Choroid plexus epithelial cell (primary cell): ENCODE measurements around the gene TYMP.

Experiments
- DNase-seq: peaks from one replicate; pipeline ENCODE4 v3.0.0-alpha.2; 2010; ENCODE audit warnings: low read depth
- H3K4me3 ChIP-seq: 2 replicates; pipeline ENCODE4 v1.5.1; 2011; ENCODE audit warnings: low read depth, mild to moderate bottlenecking, control low read depth, low read length, moderate library complexity
- CTCF ChIP-seq: conservative IDR thresholded peaks from 2 replicates; pipeline ENCODE4 v1.5.1; 2011; ENCODE audit warnings: low read depth, mild to moderate bottlenecking, control low read depth, inconsistent platforms, low read length, moderate library complexity

Gene TYMP

GRCh38 chr22:50526108-50526833, 3.5 kb downstream of the TYMP start:
- DNase-seq, result peak; percentile 83
- peak; percentile 33 for TF ChIP-seq CTCF
- peak overlapping the region; percentile 84 for H3K4me3 ChIP-seq

- peak overlapping the region; percentile 84 for H3K4me3 ChIP-seq
- DNase-seq, result no peak
- TF ChIP-seq CTCF, result no peak
These were observed 4.0 kb downstream of the TYMP start for GRCh38 chr22:50525858-50526107.

GRCh38 chr22:50525104-50525857, 4.5 kb downstream of the TYMP start, which contains the start of gene SCO2:
TSS of gene SCO2 (minus strand) at chr22:50525598. CDS start at chr22:50524411, 1,187 bp downstream.
- peak; percentile 53 for TF ChIP-seq CTCF
- H3K4me3 ChIP-seq, result peak within 1 kb of the TSS; percentile 84
- peak; percentile 98 for DNase-seq

GRCh38 chr22:50524676-50525103, 5.1 kb downstream of the TYMP start:
- no peak for DNase-seq
- TF ChIP-seq CTCF, result no peak
- peak overlapping the region; percentile 84 for H3K4me3 ChIP-seq

GRCh38 chr22:50523806-50524675, 5.8 kb downstream of the TYMP start:
- H3K4me3 ChIP-seq, result peak overlapping the region; percentile 84
- TF ChIP-seq CTCF, result no peak
- no peak for DNase-seq

GRCh38 chr22:50523458-50523805, 6.4 kb downstream of the TYMP start:
- DNase-seq, result no peak
- no peak overlapping the region for H3K4me3 ChIP-seq
- TF ChIP-seq CTCF, result no peak
